HG02943 (cell line): ENCODE measurements around the gene ACTG2.
"Not testable (repeated sequence)": the region's sequence is repeated elsewhere in the genome, so short reads cannot be mapped to it uniquely, and the experiment has no call there.

ENCODE experiments used
- ATAC-seq: cut with Tn5 transposase; IDR thresholded peaks from one replicate; pipeline ENCODE4 v1.9.1; 2021; ENCODE audit warnings: mild to moderate bottlenecking, low read depth, moderate library complexity; ENCODE audit not compliant: unreplicated experiment

Gene ACTG2

GRCh38 chr2:73931531-73932500, 39.0 kb downstream of the ACTG2 start:
- ATAC-seq: no peak

- no peak for ATAC-seq
Measured at GRCh38 chr2:73933194-73933593, 40.4 kb downstream of the ACTG2 start.

- ATAC-seq: no peak
Measured at GRCh38 chr2:73935641-73936040, 42.8 kb downstream of the ACTG2 start.

- no peak for ATAC-seq
Measured at GRCh38 chr2:73937103-73937885, 44.5 kb downstream of the ACTG2 start.

- no peak for ATAC-seq
Measured at GRCh38 chr2:73937899-73938298, 45.1 kb downstream of the ACTG2 start.

- no peak for ATAC-seq
Measured at GRCh38 chr2:73938718-73939352, 46.0 kb downstream of the ACTG2 start.

GRCh38 chr2:73939419-73939818, 46.6 kb downstream of the ACTG2 start:
- no peak for ATAC-seq

- ATAC-seq: not testable (repeated sequence)
Measured at GRCh38 chr2:73940066-73940465, 47.3 kb downstream of the ACTG2 start.

GRCh38 chr2:73942664-73943063, 49.9 kb downstream of the ACTG2 start:
- no peak for ATAC-seq

- ATAC-seq: no peak
Measured at GRCh38 chr2:73944714-73945113, 51.9 kb downstream of the ACTG2 start.

- ATAC-seq: no peak
Measured at GRCh38 chr2:73946215-73946614, 53.4 kb downstream of the ACTG2 start.

- no peak for ATAC-seq
Measured at GRCh38 chr2:73946666-73947065, 53.9 kb downstream of the ACTG2 start.

- no peak for ATAC-seq
Measured at GRCh38 chr2:73947412-73948018, 54.7 kb downstream of the ACTG2 start.

- no peak for ATAC-seq
Measured at GRCh38 chr2:73949802-73950201, 57.0 kb downstream of the ACTG2 start.

GRCh38 chr2:73952499-73953446, 60.0 kb downstream of the ACTG2 start:
- ATAC-seq: no peak

- ATAC-seq: no peak
Measured at GRCh38 chr2:73956218-73956865, 63.5 kb downstream of the ACTG2 start.

GRCh38 chr2:73961274-73961673, 68.5 kb downstream of the ACTG2 start:
- ATAC-seq: no peak

- no peak for ATAC-seq
Measured at GRCh38 chr2:73961823-73962615, 69.2 kb downstream of the ACTG2 start.
